Stimulated activated CD4-positive, alpha-beta T cell treated with anti-CD3 and anti-CD28 coated beads, Interleukin-4, amount 100 ng/mL, for 24 hours (primary cell): ENCODE measurements around the gene ADAMTS2.

Experiments
- DNase-seq: peaks from one replicate; pipeline ENCODE4 v3.0.0-alpha.2; 2020

The ADAMTS2 gene

GRCh38 chr5:179187681-179188575, 157.3 kb downstream of the ADAMTS2 start:
- DNase-seq: no peak

DNA sequence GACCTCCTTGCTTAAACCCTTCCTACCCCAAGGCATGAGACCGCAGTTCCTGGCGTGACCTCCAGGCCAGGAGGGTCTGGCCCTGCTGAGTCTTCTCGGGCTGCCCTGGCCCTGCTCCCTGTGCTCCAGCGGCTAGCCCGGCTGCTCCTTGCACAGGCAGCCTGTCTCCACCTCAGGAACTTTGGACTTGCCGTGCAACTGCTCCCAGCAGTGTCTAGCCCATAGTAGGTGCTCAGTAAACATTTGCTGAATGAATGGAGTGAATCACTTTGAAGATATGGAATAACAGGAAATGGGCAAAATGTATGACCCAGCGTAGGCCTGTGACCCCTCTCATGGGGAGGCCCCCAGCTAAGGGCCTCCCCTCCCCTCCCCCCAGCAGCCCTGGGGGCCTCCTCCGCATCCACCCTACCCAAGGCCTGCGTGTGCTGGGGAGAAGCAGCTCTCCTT, 158.0 kb downstream of the ADAMTS2 start:
- no peak for DNase-seq

DNA sequence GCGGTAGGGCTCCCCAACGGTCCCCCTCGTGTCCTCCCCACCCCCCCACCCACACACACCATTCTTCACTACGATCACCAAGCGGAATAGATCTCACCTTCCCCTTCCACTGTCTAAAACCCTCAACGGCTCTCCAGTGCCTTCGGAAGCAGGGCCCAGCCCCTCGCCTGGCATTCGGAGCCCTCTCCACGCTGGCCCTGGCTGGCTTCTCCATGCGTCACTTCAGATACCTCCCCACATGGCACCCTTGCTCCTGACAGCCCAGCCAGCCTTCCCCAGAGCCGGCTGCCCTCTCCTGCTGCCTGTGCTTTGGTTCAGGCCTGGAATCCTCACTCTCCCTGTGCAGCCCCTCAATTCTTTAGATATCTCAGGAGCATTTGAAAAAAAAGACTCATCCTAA, 158.5 kb downstream of the ADAMTS2 start:
- DNase-seq: no peak

DNA sequence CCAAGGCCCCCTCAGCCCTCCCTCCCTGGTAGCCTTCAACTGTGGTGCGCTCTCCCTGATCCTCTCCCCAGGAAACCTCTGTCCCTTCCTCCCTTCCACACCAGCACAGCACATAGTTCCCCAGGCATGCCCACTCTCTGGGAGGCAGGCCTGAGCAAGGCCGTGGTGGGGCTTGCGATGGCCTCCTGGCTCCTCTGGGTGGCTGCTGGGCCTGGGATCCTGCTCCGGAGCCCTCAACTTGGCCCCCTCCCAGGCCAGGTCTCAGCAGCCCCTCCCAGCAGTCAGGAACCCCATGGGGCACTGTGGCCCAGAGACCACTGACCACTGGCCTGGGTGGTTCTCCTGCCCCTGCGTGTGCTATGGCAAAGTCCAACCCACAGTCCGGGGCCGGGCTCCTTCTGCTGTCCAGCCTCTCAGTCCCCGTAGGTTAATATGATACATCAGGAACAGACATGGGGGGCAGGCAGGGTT, 159.3 kb downstream of the ADAMTS2 start:
- no peak for DNase-seq

DNA sequence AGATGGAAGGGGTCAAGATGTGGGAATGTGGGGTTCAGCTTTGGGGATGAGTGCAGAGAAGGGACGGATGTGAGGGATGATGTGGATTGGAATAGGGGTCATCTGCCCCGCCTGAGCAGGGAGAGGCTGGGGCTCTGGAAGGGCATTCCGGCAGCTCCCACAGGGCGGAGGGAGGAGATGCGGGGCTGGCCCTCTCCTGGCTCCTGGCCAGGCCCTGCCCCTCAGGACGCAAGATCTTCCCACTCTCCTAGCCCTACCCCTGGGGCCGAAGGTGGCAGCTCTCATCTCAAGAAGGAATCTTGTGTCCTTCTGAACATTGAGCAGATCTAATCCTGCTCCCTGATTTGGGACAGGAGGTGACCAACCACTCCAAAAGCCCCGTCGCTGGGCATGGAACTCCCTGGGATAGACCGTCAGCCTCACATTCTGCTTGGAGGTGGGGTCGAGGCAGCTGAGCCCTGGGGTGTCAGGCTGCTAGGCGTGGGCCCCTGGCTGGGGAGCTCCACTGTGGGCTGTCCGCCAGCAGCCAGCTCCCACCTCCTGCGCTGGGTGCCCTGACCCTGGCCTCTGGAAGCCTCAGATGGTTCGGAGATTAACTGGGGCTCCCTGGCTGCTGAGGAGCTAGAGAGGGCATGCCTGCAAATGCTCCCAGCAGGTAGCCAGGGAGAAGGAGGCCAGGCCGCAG, 159.9 kb downstream of the ADAMTS2 start:
- no peak for DNase-seq

- no peak for DNase-seq
These were observed 160.7 kb downstream of the ADAMTS2 start for GRCh38 chr5:179184521-179185050.

- DNase-seq: no peak
These were observed 161.8 kb downstream of the ADAMTS2 start for GRCh38 chr5:179183481-179183880.

DNA sequence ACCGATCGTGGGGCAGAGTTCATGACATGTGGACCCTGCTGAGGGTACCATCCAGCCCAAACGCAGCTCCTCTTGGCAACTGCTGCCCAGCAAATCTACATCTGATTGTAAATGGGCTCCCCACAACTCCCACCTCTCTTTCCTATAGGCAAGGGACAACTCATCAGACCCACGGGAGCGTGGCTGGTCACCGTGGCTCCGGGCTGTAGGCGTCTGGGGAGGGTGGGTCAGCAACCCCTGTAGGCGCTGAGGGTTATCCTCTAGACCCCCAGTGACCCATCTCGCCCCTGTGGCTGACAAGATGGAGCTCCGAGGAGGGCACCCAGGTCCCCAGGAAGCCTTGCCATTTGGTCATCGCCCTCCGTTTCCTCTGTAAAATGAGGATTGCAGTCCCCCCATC, 162.7 kb downstream of the ADAMTS2 start:
- no peak for DNase-seq

DNA sequence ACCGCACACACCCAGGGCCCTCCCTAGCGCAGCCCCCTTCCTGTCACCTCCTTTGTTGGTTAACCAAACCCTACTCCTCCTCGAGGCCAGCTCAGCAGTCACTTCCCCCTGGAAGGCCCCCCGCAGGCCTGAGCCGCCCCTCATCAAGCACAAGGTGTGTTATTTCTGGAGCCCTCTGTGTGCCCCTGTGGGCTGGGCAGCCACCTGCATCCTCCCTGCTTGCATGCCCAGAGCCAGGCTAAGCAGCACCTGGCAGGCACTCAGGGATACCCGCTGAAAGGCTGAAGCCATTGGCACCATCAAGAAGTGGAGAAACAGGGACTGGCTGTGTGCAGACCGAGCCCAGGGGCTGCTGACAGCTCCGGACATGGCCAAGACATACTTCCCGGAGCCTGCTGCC, 163.3 kb downstream of the ADAMTS2 start:
- no peak for DNase-seq

DNA sequence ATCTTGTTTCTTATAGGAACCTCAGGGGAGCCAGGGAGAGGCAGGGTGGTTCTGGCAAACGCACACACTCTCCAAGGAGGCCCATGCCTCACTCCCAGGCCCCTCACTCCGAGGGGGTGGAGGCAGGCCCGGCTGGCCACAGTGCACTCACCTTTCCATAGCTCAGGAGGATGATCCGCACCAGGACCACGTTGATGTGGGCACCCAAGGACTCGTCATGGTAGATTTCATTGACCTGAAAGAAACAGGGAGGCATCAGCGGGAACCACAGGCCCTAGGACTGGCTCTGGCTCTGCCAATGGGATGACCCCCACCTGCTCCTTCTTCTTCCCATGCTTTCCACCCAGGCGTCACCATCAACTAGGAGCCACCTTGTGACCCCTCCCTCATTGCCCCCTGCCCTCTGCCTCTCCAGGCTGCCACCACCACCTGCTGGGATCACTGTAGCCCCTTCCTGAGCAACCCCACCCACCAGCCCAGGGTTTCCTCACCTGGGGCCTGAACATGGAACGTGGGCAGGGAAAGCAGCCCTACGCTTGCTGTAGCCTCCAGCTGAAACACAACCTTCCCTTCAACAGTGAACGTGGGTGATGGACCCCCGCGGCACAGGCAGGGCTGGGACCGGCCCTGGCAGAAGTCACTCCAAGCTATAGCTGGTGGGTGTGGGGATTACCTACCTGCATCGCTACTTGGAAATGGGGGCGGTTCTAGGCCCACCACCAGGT, 164.2 kb downstream of the ADAMTS2 start:
- no peak for DNase-seq

- DNase-seq: no peak
These were observed 165.1 kb downstream of the ADAMTS2 start for GRCh38 chr5:179180061-179180610.

DNA sequence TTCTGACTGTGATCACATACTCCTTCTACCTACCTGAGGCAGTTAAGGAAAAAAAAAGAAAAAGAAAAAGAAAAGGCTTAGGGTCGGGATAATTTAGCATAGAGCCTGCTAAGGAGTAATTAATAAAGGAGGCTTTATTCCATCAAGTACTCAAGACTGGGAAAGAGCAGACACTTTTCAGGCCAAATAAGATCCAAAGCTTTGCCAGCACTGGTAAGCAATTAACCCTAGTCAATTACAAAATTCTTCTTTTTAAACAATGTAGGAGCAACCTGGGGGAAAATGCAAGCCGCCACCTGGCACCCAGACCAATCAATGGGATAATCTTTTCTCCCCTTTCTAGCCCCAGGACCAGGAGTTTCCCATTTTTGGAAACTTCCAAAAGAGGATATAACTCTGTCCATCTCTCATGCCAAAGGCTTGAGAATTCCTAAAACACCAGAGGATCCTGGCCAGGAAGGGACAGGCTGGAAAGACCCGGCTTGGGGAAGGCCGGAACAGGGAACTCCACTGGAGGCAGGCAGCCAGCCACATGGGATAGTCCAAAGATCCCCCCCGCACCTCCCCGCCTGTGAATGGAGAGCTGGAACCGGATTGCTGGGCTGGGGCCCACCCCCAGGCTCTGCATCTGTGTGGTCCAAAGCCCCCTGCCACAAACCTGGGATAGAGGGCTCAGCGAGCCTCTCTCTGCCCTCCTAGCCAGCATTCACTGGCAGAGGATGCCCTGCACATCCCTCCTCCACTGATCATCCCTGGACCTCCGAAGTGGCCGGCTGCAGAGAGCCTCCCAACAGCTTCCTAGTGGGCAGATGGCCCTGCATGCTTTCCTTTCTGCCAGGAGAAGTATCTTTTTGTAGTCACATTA, 167.3 kb downstream of the ADAMTS2 start:
- no peak for DNase-seq

DNA sequence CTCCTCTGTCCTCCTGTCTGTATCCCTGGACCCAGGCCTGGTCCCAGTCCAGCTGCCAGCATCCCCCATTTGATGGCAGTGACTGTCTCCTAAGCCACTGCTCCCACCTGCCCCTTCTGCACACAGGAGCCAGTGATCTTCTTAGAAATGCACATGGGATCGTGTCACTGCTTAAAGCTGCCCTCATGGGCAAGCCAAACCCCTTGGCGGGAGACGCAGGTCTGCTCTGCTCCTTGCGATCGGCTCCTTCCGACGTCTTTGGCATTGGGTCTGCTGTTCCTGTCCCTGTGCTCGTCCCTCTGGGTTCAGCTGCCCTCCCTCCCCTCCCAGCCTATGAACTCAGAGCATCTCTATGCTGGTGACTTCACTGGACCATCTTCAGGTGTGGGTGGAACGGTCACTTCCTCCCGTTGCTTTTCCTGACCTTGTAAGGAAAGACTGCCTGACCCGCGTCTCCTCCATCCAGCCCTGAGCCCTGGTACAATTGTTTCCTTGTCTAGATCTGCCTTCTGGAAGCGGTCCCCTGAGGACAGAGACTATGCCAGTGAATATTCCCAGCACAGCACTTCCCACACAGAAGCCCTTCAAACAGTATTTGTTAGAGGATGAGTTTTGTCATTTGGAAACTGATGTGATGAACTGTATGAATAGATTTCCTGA, 168.6 kb downstream of the ADAMTS2 start:
- DNase-seq: no peak

DNA sequence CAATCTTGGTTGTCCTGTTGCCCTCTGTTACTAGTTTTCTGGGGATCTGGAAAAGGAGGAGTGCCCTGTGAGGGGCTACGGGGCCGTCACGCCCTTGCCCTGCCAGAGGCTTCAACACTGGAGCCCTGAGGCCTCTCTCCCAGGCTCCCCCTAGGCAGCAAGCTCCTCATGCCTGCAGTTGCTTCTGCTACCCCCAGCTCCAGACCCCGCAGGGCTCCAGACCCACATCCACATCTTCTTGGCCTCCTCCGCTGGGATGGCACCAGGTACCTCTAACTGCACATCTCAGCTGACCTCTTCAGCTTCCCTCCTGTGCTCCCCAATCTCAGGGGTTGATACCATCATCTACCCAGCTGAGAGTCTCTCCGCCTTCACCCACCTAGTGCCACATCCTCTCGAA, 169.1 kb downstream of the ADAMTS2 start:
- no peak for DNase-seq

GRCh38 chr5:179171816-179172745, 173.2 kb downstream of the ADAMTS2 start:
- no peak for DNase-seq

- DNase-seq: no peak
These were observed 173.9 kb downstream of the ADAMTS2 start for GRCh38 chr5:179171251-179171815.

GRCh38 chr5:179170606-179171005, 174.7 kb downstream of the ADAMTS2 start:
- DNase-seq: no peak

- no peak for DNase-seq
These were observed 175.4 kb downstream of the ADAMTS2 start for GRCh38 chr5:179169836-179170235.

GRCh38 chr5:179168664-179169063, 176.6 kb downstream of the ADAMTS2 start:
- DNase-seq: no peak
